Calu3 (cell line): ENCODE measurements around the gene PHYHD1. TPM values are rescaled to one million over a fixed set of nuclear protein-coding genes. Genes with fewer than 3 reads are reported as not detected.
A peak's percentile ranks its signal among the peaks of the same experiment; 100 is the strongest.

Source experiments
- BruUV-seq: library from RNA; stranded (reverse); fragments of 400-500 nt; replicated peaks from 2 replicates; lab custom pipeline; 2021; lab: Mats Ljungman, UMichigan
- CTCF ChIA-PET: fragments of 300-600 bp; sonication (Branson Sonifier 250); formaldehyde crosslinking; loops from one replicate; lab custom pipeline; 2022; ENCODE audit warnings: antibody characterized with exemption; lab: Charles Lee
- DNase-seq: peaks from one replicate; pipeline ENCODE4 v3.0.0; 2022
- H3K27ac Mint-ChIP-seq: one replicate; pipeline ENCODE4 v1.8.0; 2022; ENCODE audit warnings: mixed read lengths; ENCODE audit not compliant: unreplicated experiment
- H3K27me3 Mint-ChIP-seq: one replicate; pipeline ENCODE4 v1.8.0; 2022; ENCODE audit warnings: mixed read lengths; ENCODE audit not compliant: unreplicated experiment
- H3K36me3 Mint-ChIP-seq: one replicate; pipeline ENCODE4 v1.8.0; 2022; ENCODE audit warnings: mild to moderate bottlenecking, moderate library complexity, mixed read lengths; ENCODE audit not compliant: insufficient read depth, unreplicated experiment
- H3K4me1 Mint-ChIP-seq: one replicate; pipeline ENCODE4 v1.8.0; 2022; ENCODE audit warnings: mild to moderate bottlenecking, low read depth, mixed read lengths; ENCODE audit not compliant: unreplicated experiment
- H3K4me3 Mint-ChIP-seq: one replicate; pipeline ENCODE4 v1.8.0; 2022; ENCODE audit warnings: mild to moderate bottlenecking, low read depth, moderate library complexity, mixed read lengths; ENCODE audit not compliant: unreplicated experiment
- H3K9me3 Mint-ChIP-seq: one replicate; pipeline ENCODE4 v1.8.0; 2022; ENCODE audit warnings: low read depth, mixed read lengths; ENCODE audit not compliant: unreplicated experiment
- CTCF ChIP-seq: fragments of 200-600 bp; IDR thresholded peaks from one replicate; pipeline ENCODE4 v1.8.0; 2022; ENCODE audit warnings: antibody characterized with exemption; ENCODE audit not compliant: unreplicated experiment
- intact Hi-C: fragments of 100-400 bp; cut with micrococcal nuclease; formaldehyde crosslinking; loops from one replicate; pipeline ENCODE4 v1.10.0; 2022; ENCODE audit not compliant: unreplicated experiment
- total RNA-seq: library from RNA; stranded (reverse); gene quantifications from 2 replicates; pipeline ENCODE4 v1.2.3, GENCODE V29; 2022

PHYHD1 gene
- total RNA-seq, 1 experiment from 2014 or later: not detected

GRCh38 chr9:128882677-128883603 is 37.8 kb upstream of the PHYHD1 start:
- peak overlapping the region; percentile 90 for H3K27ac Mint-ChIP-seq
- intact Hi-C loops: loop anchor here (5.0 kb wide), 1 partner anchor 44 kb away; no protein-coding TSS in a partner anchor
- H3K27me3 Mint-ChIP-seq: no peaks in the 10 kb centered on the region
- H3K9me3 Mint-ChIP-seq: no peaks in the 10 kb centered on the region
- peaks cover 37% of the 10 kb centered on the region for H3K36me3 Mint-ChIP-seq
- H3K4me1 Mint-ChIP-seq: no peaks in the 10 kb centered on the region
- no peak for DNase-seq
- CTCF ChIA-PET: no interaction called here
- TF ChIP-seq CTCF: no peak
- H3K4me3 Mint-ChIP-seq: peak overlapping the region; percentile 85
- TSS peak; percentile 27 for BruUV-seq

- CTCF ChIA-PET: no interaction called here
- no peak overlapping the region for H3K4me3 Mint-ChIP-seq
- H3K9me3 Mint-ChIP-seq: no peaks in the 10 kb centered on the region
- no peak for DNase-seq
- H3K4me1 Mint-ChIP-seq: no peaks in the 10 kb centered on the region
- H3K27me3 Mint-ChIP-seq: no peaks in the 10 kb centered on the region
- peaks cover 30% of the 10 kb centered on the region for H3K36me3 Mint-ChIP-seq
- intact Hi-C loops: loop anchor here (5.0 kb wide), 1 partner anchor 43 kb away; no protein-coding TSS in a partner anchor
- no peak for TF ChIP-seq CTCF
- no peak overlapping the region for H3K27ac Mint-ChIP-seq
- BruUV-seq: no TSS peak
These were observed 36.6 kb upstream of the PHYHD1 start for GRCh38 chr9:128884164-128884563.

- Mint-ChIP-seq H3K4me3 (no peak overlapping the region), H3K4me1 (no peaks in the 10 kb centered on the region), H3K27ac (no peak overlapping the region), H3K36me3 (peaks cover 33% of the 10 kb centered on the region), H3K27me3 (no peaks in the 10 kb centered on the region), H3K9me3 (no peaks in the 10 kb centered on the region)
- no peak for TF ChIP-seq CTCF
- CTCF ChIA-PET: no interaction called here
- intact Hi-C loops: no loop called here
- no TSS peak for BruUV-seq
- DNase-seq: no peak
These were observed 35.4 kb upstream of the PHYHD1 start for GRCh38 chr9:128885376-128885775.

GRCh38 chr9:128885798-128886197 is 35.0 kb upstream of the PHYHD1 start:
- Mint-ChIP-seq H3K36me3 (peaks cover 32% of the 10 kb centered on the region), H3K9me3 (no peaks in the 10 kb centered on the region), H3K4me3 (no peak overlapping the region), H3K27me3 (no peaks in the 10 kb centered on the region), H3K4me1 (no peaks in the 10 kb centered on the region), H3K27ac (no peak overlapping the region)
- no TSS peak for BruUV-seq
- no peak for TF ChIP-seq CTCF
- DNase-seq: no peak
- intact Hi-C loops: no loop called here
- CTCF ChIA-PET: no interaction called here
